HG02571 (cell line): ENCODE measurements around the gene LBHD2.

Experiments used
- ATAC-seq: cut with Tn5 transposase; IDR thresholded peaks from one replicate; pipeline ENCODE4 v1.9.1; 2021; ENCODE audit warnings: mild to moderate bottlenecking, moderate library complexity; ENCODE audit not compliant: unreplicated experiment

LBHD2 gene

GRCh38 chr14:103068351-103069073, 15.5 kb upstream of the LBHD2 start:
- ATAC-seq: no peak

GRCh38 chr14:103070263-103070885, 13.6 kb upstream of the LBHD2 start:
- no peak for ATAC-seq

- no peak for ATAC-seq
Measured at GRCh38 chr14:103070971-103071542, 13.0 kb upstream of the LBHD2 start.

GRCh38 chr14:103071544-103072251, 12.3 kb upstream of the LBHD2 start:
- ATAC-seq: no peak

GRCh38 chr14:103072595-103073366, 11.2 kb upstream of the LBHD2 start:
- ATAC-seq: no peak

- ATAC-seq: no peak
Measured at GRCh38 chr14:103073367-103073875, 10.6 kb upstream of the LBHD2 start.

- ATAC-seq: no peak
Measured at GRCh38 chr14:103073876-103074728, 9.9 kb upstream of the LBHD2 start.

- no peak for ATAC-seq
Measured at GRCh38 chr14:103074729-103075367, 9.2 kb upstream of the LBHD2 start.

- no peak for ATAC-seq
Measured at GRCh38 chr14:103078420-103078749, 5.6 kb upstream of the LBHD2 start.

GRCh38 chr14:103078860-103079587, 5.0 kb upstream of the LBHD2 start:
- ATAC-seq: no peak

GRCh38 chr14:103081951-103082350, 2.1 kb upstream of the LBHD2 start:
- ATAC-seq: no peak

GRCh38 chr14:103085106-103086091, 1.4 kb downstream of the LBHD2 start:
- ATAC-seq: no peak

- ATAC-seq: no peak
Measured at GRCh38 chr14:103086771-103087342, 2.8 kb downstream of the LBHD2 start.

GRCh38 chr14:103087343-103087835, 3.4 kb downstream of the LBHD2 start:
- no peak for ATAC-seq

GRCh38 chr14:103088921-103089320, 4.9 kb downstream of the LBHD2 start:
- no peak for ATAC-seq

GRCh38 chr14:103089386-103090335, 5.7 kb downstream of the LBHD2 start:
- no peak for ATAC-seq
